K562 (cell line): ENCODE measurements around the gene POMGNT2.

Experiments used
- CBX8 ChIP-seq: fragments of 200-600 bp; sonication (generic); IDR thresholded peaks from 2 replicates; pipeline ENCODE4 v1.6.1; 2012; ENCODE audit warnings: borderline replicate concordance, mixed run types, low read depth, mild to moderate bottlenecking, moderate library complexity, mixed read lengths, low read length, control low read depth, inconsistent platforms; ENCODE audit not compliant: poor library complexity, severe bottlenecking; ENCODE audit errors: extremely low read depth
- CTCF ChIP-seq, 3 experiments: IDR thresholded peaks in 2 of 3; conservative IDR thresholded peaks in 1 of 3; 2 replicates each; pipeline ENCODE4 v1.5.1; 2011 to 2012; ENCODE audit warnings: low read length in 3 of 3, mild to moderate bottlenecking in 3 of 3, control low read depth in 2 of 3, improper control_type of control experiment in 1 of 3, inconsistent platforms in 1 of 3, low read depth in 1 of 3, mixed read lengths in 1 of 3, moderate library complexity in 1 of 3; ENCODE audit not compliant: insufficient read depth in 2 of 3
- JUND ChIP-seq, 2 experiments: IDR thresholded peaks; 2 replicates in 1 of 2; 3 replicates in 1 of 2; pipeline ENCODE4 v1.6.1; 2011; ENCODE audit warnings: borderline replicate concordance in 2 of 2, low read depth in 2 of 2, low read length in 2 of 2, improper control_type of control experiment in 1 of 2, missing biosample characterization in 1 of 2, missing genetic modification characterization in 1 of 2, missing genetic modification reagents in 1 of 2
- RCOR1 ChIP-seq, 2 experiments: IDR thresholded peaks; 2 replicates each; pipeline ENCODE4 v1.6.1; 2012; ENCODE audit warnings: low read depth in 2 of 2, low read length in 2 of 2, borderline replicate concordance in 1 of 2, improper control_type of control experiment in 1 of 2

- TF ChIP-seq CBX8 (no peak), RCOR1 (IDR thresholded peaks at IDR 0.05; ENCODE audit: borderline replicate concordance in 1 of 2, low read depth in 2 of 2, low read length in 2 of 2) (no peak), CTCF (IDR thresholded peaks at IDR 0.05 in 2 of 3, conservative IDR thresholded peaks at IDR 0.05 in 1 of 3; ENCODE audit: insufficient read depth in 2 of 3, low read depth in 1 of 3, low read length in 3 of 3) (peak; percentile 33 to 49 (median 42); a peak in 5 of 6 replicates), JUND (IDR thresholded peaks at IDR 0.05; ENCODE audit: borderline replicate concordance, low read depth, low read length) (no peak), JUND (tag; IDR thresholded peaks at IDR 0.05; ENCODE audit: borderline replicate concordance, low read depth, low read length) (no peak)
Observed at GRCh38 chr3:43087249-43087776, 18.6 kb downstream of the POMGNT2 start.
